HepG2 (cell line): ENCODE data around the gene HOXC9. TPM values are rescaled to one million over a fixed set of nuclear protein-coding genes. Genes with fewer than 3 reads are reported as not detected.
A peak's percentile ranks its signal among the peaks of the same experiment; 100 is the strongest.

Experiments
- ATAC-seq: fragments of 200-7000 bp; cut with Tn5 transposase; 3 replicates; pipeline ENCODE4 v1.9.1; 2020; ENCODE audit warnings: mild to moderate bottlenecking, moderate library complexity
- BruUV-seq: library from RNA; stranded (reverse); fragments of 400-500 nt; replicated peaks from 2 replicates; lab custom pipeline; 2021; lab: Mats Ljungman, UMichigan
- CTCF ChIA-PET: fragments of 300-600 bp; formaldehyde crosslinking; extraction: SDS; loops from one replicate; lab custom pipeline; 2021; ENCODE audit warnings: low total read pairs, inconsistent platforms, low intra/inter-chr PET ratio; lab: Yijun Ruan, JAX
- POLR2A ChIA-PET: fragments of 350-600 bp; sonication (Branson Sonifier 250); formaldehyde crosslinking; loops from one replicate; lab custom pipeline; 2020; ENCODE audit warnings: antibody characterized with exemption, inconsistent platforms; lab: Yijun Ruan, JAX
- DNase-seq: peaks from one replicate; pipeline ENCODE4 v3.0.0-alpha.2; 2015; ENCODE audit warnings: low spot score
- FAIRE-seq: peaks from 3 replicates; lab custom pipeline; 2011; peaks lifted over from hg19 to GRCh38; lab: Jason Lieb, UNC
- H2AFZ ChIP-seq: one replicate; pipeline ENCODE4 v1.6.1; 2011; ENCODE audit warnings: low read length, inconsistent platforms
- H3K27ac ChIP-seq: fragments of 300-600 bp; 3 replicates; pipeline ENCODE4 v1.8.0; 2011; ENCODE audit warnings: mixed run types, mild to moderate bottlenecking, mixed read lengths, low read length, inconsistent platforms; ENCODE audit not compliant: insufficient read depth; ENCODE audit errors: extremely low read length
- H3K27me3 ChIP-seq, 2 experiments: fragments of 200-600 bp in 1 of 2; 2 replicates in 1 of 2; 3 replicates in 1 of 2; pipeline versions ENCODE4 v1.6.0 to v1.8.0; 2011; ENCODE audit warnings: low read length in 2 of 2, mild to moderate bottlenecking in 2 of 2, moderate library complexity in 2 of 2, inconsistent platforms in 1 of 2; ENCODE audit not compliant: insufficient read depth in 2 of 2, control insufficient read depth in 1 of 2
- H3K36me3 ChIP-seq, 2 experiments: fragments of 200-600 bp in 1 of 2; replicated peaks in 1 of 2; 2 replicates in 1 of 2; 3 replicates in 1 of 2; pipeline versions ENCODE4 v1.5.1 to v1.8.0; 2011; ENCODE audit warnings: low read length in 2 of 2, inconsistent platforms in 1 of 2; ENCODE audit not compliant: insufficient read depth in 2 of 2, control insufficient read depth in 1 of 2
- H3K4me1 ChIP-seq: 2 replicates; pipeline ENCODE4 v1.5.1; 2012; ENCODE audit warnings: low read length, inconsistent platforms; ENCODE audit not compliant: insufficient read depth
- H3K4me2 ChIP-seq: 2 replicates; pipeline ENCODE4 v1.6.0; 2011; ENCODE audit warnings: low read depth, low read length, inconsistent platforms
- H3K4me3 ChIP-seq, 3 experiments: fragments of 200-600 bp in 1 of 3; sonication (generic), shearing (Covaris generic) in 1 of 3; replicated peaks in 1 of 3; 2 replicates each; pipeline ENCODE4 v1.5.1; 2011 to 2016; ENCODE audit warnings: low read length in 3 of 3, inconsistent platforms in 2 of 3, low read depth in 2 of 3, mild to moderate bottlenecking in 2 of 3, control low read depth in 1 of 3, mixed read lengths in 1 of 3; ENCODE audit not compliant: insufficient read depth in 1 of 3
- H3K79me2 ChIP-seq: one replicate; pipeline ENCODE4 v1.6.1; 2011; ENCODE audit warnings: low read length, inconsistent platforms; ENCODE audit not compliant: insufficient read depth
- H3K9ac ChIP-seq: 2 replicates; pipeline ENCODE4 v1.6.0; 2011; ENCODE audit warnings: mild to moderate bottlenecking, low read depth, low read length, inconsistent platforms; ENCODE audit not compliant: insufficient read depth
- H3K9me3 ChIP-seq: 2 replicates; pipeline ENCODE4 v1.5.1; 2012; ENCODE audit warnings: mild to moderate bottlenecking, low read length
- H4K20me1 ChIP-seq: 2 replicates; pipeline ENCODE4 v1.6.0; 2011; ENCODE audit warnings: inconsistent platforms, mild to moderate bottlenecking, low read length, moderate library complexity; ENCODE audit not compliant: insufficient read depth
- MTA3 ChIP-seq: sonication (generic); formaldehyde crosslinking; IDR thresholded peaks from 2 replicates; pipeline ENCODE4 v1.4.0; 2020; ENCODE audit warnings: missing genetic modification reagents
- SAP130 ChIP-seq: IDR thresholded peaks from 2 replicates; pipeline ENCODE4 v1.6.1; 2016; ENCODE audit warnings: low read depth
- SIN3A ChIP-seq: IDR thresholded peaks from 2 replicates; pipeline ENCODE4 v1.6.1; 2011; ENCODE audit warnings: low read depth, mild to moderate bottlenecking, control low read depth, low read length, borderline replicate concordance
- ZNF33A ChIP-seq: sonication (generic); formaldehyde crosslinking; IDR thresholded peaks from 2 replicates; pipeline ENCODE4 v1.5.1; 2020; ENCODE audit warnings: missing genetic modification reagents, mild to moderate bottlenecking, moderate library complexity, borderline replicate concordance
- WGBS: methylation state at CpG from one replicate; pipeline ENCODE4 v1.1.6; 2017; ENCODE audit warnings: low lambda C conversion rate; 5-methylcytosine and 5-hydroxymethylcytosine counted together
- in situ Hi-C: cut with HindIII; loops from 2 replicates; pipeline ENCODE4 v1.10.0; 2017; ENCODE audit warnings: low pct_unique_long_range_greater_than_20kb; ENCODE audit not compliant: extremely low pct_ligation_motif_present
- intact Hi-C: fragments of 100-400 bp; cut with micrococcal nuclease; formaldehyde crosslinking; loops from one replicate; pipeline ENCODE4 v1.10.0; 2022; ENCODE audit not compliant: unreplicated experiment
- polyA plus RNA-seq, 8 experiments: library from polyadenylated mRNA; depleted of rRNA in 3 of 8; stranded (reverse) in 7 of 8; unstranded in 1 of 8; fragments of >200 nt; fragmentation: Illumina TruSeq in 4 of 8; extraction: Trizol in 4 of 8; gene quantifications; 2 replicates each; pipeline versions ENCODE4 v1.2.1 to v1.2.3, GENCODE V29; 2011 to 2016; ENCODE audit warnings: low read depth in 4 of 8, missing spikeins in 1 of 8, mixed read lengths in 1 of 8; ENCODE audit not compliant: insufficient read depth in 1 of 8
- total RNA-seq, 5 experiments: library from RNA; depleted of rRNA; stranded (reverse); fragments of >200 nt; fragmentation: Illumina TruSeq; extraction: Trizol; gene quantifications; 2 replicates each; pipeline ENCODE4 v1.2.3, GENCODE V29; 2016; ENCODE audit warnings: low read depth in 1 of 5
- TF ChIP-seq, protein P1 (sequence below): sonication (generic); formaldehyde crosslinking; IDR thresholded peaks from 2 replicates; pipeline ENCODE4 v1.5.0; 2020; ENCODE audit warnings: mild to moderate bottlenecking, missing genetic modification reagents
- TF ChIP-seq, protein P2 (sequence below): sonication (generic); formaldehyde crosslinking; IDR thresholded peaks from 2 replicates; pipeline ENCODE4 v1.4.0; 2020; ENCODE audit warnings: mild to moderate bottlenecking, missing genetic modification reagents
- TF ChIP-seq, protein P3 (sequence below): sonication (generic); formaldehyde crosslinking; IDR thresholded peaks from 2 replicates; pipeline ENCODE4 v1.5.0; 2020; ENCODE audit warnings: mild to moderate bottlenecking, missing genetic modification reagents, borderline replicate concordance

The HOXC9 gene
- total and polyA plus RNA-seq, 2 of the 13 experiments (the other 11 are each of a cell fraction or from before 2014, with no cell fraction given), result 0.11 to 1.1 TPM

DNA sequence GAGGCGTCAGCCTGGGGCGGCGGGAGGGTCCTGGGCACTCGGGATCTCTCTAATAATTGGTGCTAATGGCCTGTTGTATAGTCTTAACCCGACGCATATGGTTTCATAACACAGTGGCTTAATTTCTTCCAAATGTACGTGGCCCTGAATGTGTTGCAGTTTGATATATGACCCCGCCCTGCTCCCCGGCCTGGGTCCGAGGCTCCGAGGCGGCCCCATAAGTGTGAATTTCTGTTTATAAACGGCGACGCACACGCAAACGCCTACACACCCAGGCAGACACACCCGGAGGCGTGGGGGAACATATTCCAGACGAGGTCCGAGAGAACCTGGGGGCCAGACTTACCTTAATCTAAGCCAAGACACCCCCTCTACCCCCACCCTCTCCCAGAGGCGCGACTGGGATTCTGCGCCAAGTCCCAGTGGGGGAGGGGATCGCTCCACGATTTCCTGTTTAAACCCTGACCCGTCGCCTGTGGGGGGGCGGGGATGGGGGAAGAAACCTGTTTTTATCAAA is 18.6 kb downstream of the HOXC9 start:
- Histone ChIP-seq H3K4me2 (peak overlapping the region; percentile 81; the same call in 1 of the 2 replicates), H3K4me1 (peaks cover 5% of the 10 kb centered on the region; the same call in 1 of the 2 replicates), H3K27me3 (peaks cover 4 to 58% of the 10 kb centered on the region in 2 experiments), H3K27ac (no peak overlapping the region), H3K9ac (no peak overlapping the region), H3K79me2 (no peaks in the 10 kb centered on the region), H4K20me1 (no peaks in the 10 kb centered on the region), H3K36me3 (no peaks in the 10 kb centered on the region), H3K9me3 (no peaks in the 10 kb centered on the region), H3K4me3 (peak overlapping the region in 1 of 3 experiments; percentile 69; a peak in 1 of 6 replicates), H2AFZ (no peak overlapping the region)
- ChIA-PET POLR2A (no interaction called here), CTCF (no interaction called here)
- DNase-seq (no peak), ATAC-seq (no peak), FAIRE-seq (no peak)
- TF ChIP-seq, protein P1, sequence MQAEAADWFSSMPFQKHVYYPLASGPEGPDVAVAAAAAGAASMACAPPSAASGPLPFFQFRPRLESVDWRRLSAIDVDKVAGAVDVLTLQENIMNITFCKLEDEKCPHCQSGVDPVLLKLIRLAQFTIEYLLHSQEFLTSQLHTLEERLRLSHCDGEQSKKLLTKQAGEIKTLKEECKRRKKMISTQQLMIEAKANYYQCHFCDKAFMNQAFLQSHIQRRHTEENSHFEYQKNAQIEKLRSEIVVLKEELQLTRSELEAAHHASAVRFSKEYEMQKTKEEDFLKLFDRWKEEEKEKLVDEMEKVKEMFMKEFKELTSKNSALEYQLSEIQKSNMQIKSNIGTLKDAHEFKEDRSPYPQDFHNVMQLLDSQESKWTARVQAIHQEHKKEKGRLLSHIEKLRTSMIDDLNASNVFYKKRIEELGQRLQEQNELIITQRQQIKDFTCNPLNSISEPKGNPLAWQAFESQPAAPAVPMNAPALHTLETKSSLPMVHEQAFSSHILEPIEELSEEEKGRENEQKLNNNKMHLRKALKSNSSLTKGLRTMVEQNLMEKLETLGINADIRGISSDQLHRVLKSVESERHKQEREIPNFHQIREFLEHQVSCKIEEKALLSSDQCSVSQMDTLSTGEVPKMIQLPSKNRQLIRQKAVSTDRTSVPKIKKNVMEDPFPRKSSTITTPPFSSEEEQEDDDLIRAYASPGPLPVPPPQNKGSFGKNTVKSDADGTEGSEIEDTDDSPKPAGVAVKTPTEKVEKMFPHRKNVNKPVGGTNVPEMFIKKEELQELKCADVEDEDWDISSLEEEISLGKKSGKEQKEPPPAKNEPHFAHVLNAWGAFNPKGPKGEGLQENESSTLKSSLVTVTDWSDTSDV (CRISPR knock-in tag), result no peak
- TF ChIP-seq SAP130 (CRISPR knock-in tag) (no peak), SIN3A (no peak), ZNF33A (CRISPR knock-in tag) (no peak), MTA3 (CRISPR knock-in tag) (no peak)
- TF ChIP-seq, protein P2, sequence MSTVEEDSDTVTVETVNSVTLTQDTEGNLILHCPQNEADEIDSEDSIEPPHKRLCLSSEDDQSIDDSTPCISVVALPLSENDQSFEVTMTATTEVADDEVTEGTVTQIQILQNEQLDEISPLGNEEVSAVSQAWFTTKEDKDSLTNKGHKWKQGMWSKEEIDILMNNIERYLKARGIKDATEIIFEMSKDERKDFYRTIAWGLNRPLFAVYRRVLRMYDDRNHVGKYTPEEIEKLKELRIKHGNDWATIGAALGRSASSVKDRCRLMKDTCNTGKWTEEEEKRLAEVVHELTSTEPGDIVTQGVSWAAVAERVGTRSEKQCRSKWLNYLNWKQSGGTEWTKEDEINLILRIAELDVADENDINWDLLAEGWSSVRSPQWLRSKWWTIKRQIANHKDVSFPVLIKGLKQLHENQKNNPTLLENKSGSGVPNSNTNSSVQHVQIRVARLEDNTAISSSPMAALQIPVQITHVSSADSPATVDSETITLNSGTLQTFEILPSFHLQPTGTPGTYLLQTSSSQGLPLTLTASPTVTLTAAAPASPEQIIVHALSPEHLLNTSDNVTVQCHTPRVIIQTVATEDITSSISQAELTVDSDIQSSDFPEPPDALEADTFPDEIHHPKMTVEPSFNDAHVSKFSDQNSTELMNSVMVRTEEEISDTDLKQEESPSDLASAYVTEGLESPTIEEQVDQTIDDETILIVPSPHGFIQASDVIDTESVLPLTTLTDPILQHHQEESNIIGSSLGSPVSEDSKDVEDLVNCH (CRISPR knock-in tag), result no peak
- TF ChIP-seq, protein P3, sequence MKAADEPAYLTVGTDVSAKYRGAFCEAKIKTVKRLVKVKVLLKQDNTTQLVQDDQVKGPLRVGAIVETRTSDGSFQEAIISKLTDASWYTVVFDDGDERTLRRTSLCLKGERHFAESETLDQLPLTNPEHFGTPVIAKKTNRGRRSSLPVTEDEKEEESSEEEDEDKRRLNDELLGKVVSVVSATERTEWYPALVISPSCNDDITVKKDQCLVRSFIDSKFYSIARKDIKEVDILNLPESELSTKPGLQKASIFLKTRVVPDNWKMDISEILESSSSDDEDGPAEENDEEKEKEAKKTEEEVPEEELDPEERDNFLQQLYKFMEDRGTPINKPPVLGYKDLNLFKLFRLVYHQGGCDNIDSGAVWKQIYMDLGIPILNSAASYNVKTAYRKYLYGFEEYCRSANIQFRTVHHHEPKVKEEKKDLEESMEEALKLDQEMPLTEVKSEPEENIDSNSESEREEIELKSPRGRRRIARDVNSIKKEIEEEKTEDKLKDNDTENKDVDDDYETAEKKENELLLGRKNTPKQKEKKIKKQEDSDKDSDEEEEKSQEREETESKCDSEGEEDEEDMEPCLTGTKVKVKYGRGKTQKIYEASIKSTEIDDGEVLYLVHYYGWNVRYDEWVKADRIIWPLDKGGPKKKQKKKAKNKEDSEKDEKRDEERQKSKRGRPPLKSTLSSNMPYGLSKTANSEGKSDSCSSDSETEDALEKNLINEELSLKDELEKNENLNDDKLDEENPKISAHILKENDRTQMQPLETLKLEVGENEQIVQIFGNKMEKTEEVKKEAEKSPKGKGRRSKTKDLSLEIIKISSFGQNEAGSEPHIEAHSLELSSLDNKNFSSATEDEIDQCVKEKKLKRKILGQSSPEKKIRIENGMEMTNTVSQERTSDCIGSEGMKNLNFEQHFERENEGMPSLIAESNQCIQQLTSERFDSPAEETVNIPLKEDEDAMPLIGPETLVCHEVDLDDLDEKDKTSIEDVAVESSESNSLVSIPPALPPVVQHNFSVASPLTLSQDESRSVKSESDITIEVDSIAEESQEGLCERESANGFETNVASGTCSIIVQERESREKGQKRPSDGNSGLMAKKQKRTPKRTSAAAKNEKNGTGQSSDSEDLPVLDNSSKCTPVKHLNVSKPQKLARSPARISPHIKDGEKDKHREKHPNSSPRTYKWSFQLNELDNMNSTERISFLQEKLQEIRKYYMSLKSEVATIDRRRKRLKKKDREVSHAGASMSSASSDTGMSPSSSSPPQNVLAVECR, result no peak
- 88% methylated on average over 22 of the region's 29 CpGs for WGBS
- BruUV-seq, result no TSS peak
- intact Hi-C loops, result no loop called here
- in situ Hi-C loops, result loop anchor here (10.0 kb wide), 1 partner anchor 346 kb away; the partner anchor contains the start of gene GPR84
